ENCODE results near the gene ZNF160.
"Not testable (repeated sequence)": the region's sequence is repeated elsewhere in the genome, so short reads cannot be mapped to it uniquely, and the experiment has no call there.

ZNF160 gene

GRCh38 chr19:53103234-53104203 is at the start of gene ZNF160:
Gene ZNF160 (minus strand): TSS chr19:53103422. CDS start chr19:53086276, 17,146 bp downstream.
- Mint-ChIP-seq H3K4me1 (peaks cover 34% of the 10 kb centered on the region), H3K4me3 (peak within 1 kb of the TSS; percentile 81), H3K9me3 (no peaks in the 10 kb centered on the region), H3K27me3 (no peaks in the 10 kb centered on the region), H3K27ac (ENCODE audit: low read depth) (peak within 1 kb of the TSS; percentile 96), H3K36me3 (ENCODE audit: insufficient read depth) (peaks cover 18% of the 10 kb centered on the region)
- DNase-seq (ENCODE audit: low spot score in 2 of 2) (peak; percentile 98 to 99), ATAC-seq (replicated peaks; ENCODE audit: extremely low read depth, poor library complexity, severe bottlenecking) (peak; percentile 95)

DNA sequence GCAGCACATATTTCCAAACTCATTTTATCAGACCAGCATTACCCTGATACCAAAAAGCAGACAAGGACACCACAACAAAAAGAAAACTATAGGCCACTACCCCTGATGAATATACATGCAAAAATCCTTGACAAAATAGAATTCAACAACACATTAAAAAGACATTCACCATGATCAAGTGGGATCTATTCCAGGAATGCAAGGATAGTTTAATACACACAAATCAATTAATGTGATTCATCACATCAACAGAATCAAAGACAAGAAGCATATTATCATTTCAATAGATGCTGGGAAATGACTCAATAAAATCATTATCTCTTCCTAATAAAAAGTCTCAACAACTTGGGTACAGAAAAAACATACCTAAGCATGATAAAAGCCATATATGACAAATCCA is 44.4 kb upstream of the ZNF160 start:
- peaks cover 12% of the 10 kb centered on the region for H3K36me3 Mint-ChIP-seq (ENCODE audit: insufficient read depth)
- no peak for DNase-seq (ENCODE audit: low spot score in 2 of 2)
- peaks cover 23% of the 10 kb centered on the region for H3K9me3 Mint-ChIP-seq
- ATAC-seq (replicated peaks; ENCODE audit: extremely low read depth, poor library complexity, severe bottlenecking), result no peak
- no peaks in the 10 kb centered on the region for H3K4me1 Mint-ChIP-seq
- H3K27me3 Mint-ChIP-seq, result no peaks in the 10 kb centered on the region
- no peak overlapping the region for H3K27ac Mint-ChIP-seq (ENCODE audit: low read depth)
- no peak overlapping the region for H3K4me3 Mint-ChIP-seq

DNA sequence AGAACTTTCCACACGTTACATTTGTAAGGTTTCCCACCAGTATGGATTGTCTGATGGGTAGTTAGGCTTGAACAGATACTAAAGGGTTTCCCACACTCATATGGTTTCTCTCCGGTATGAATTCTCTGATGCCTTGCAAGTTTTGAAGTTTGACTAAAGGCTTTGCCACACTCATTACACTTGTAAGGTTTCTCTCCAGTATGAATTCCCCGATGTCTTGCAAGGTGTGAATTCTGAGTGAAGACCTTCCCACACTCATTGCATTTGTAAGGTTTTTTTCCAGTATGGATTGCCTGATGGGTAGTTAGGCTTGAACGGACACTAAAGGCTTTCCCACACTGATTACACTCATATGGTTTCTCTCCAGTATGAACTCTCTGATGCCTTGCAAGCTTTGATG is 37.1 kb upstream of the ZNF160 start:
- no peak overlapping the region for H3K27ac Mint-ChIP-seq (ENCODE audit: low read depth)
- no peak for ATAC-seq (replicated peaks; ENCODE audit: extremely low read depth, poor library complexity, severe bottlenecking)
- H3K9me3 Mint-ChIP-seq, result peaks cover 28% of the 10 kb centered on the region

GRCh38 chr19:53136432-53136831 is 33.2 kb upstream of the ZNF160 start:
- peaks cover 13% of the 10 kb centered on the region for H3K27me3 Mint-ChIP-seq

More for the DNA sequence above, 37.1 kb upstream of the ZNF160 start:
- Mint-ChIP-seq H3K27me3 (no peaks in the 10 kb centered on the region), H3K4me1 (no peaks in the 10 kb centered on the region), H3K36me3 (ENCODE audit: insufficient read depth) (peaks cover 7% of the 10 kb centered on the region), H3K4me3 (no peak overlapping the region)
- DNase-seq (ENCODE audit: low spot score in 2 of 2), result no peak

GRCh38 chr19:53132141-53132991 is 29.1 kb upstream of the ZNF160 start, which contains the start of gene ZNF415:
Gene ZNF415 (minus strand): TSS chr19:53132910. CDS start chr19:53122676, 10,234 bp downstream.
- ATAC-seq (replicated peaks; ENCODE audit: extremely low read depth, poor library complexity, severe bottlenecking), result no peak
- Mint-ChIP-seq H3K36me3 (ENCODE audit: insufficient read depth) (peaks cover 1% of the 10 kb centered on the region), H3K27ac (ENCODE audit: low read depth) (no peak within 1 kb of the TSS), H3K9me3 (peaks cover 14% of the 10 kb centered on the region), H3K4me3 (peak within 1 kb of the TSS; percentile 1), H3K4me1 (peaks cover 6% of the 10 kb centered on the region), H3K27me3 (peaks cover 18% of the 10 kb centered on the region)
- DNase-seq (ENCODE audit: low spot score in 2 of 2), result no peak

More at GRCh38 chr19:53136432-53136831, 33.2 kb upstream of the ZNF160 start:
- Mint-ChIP-seq H3K4me1 (peaks cover 6% of the 10 kb centered on the region), H3K9me3 (peaks cover 26% of the 10 kb centered on the region), H3K4me3 (no peak overlapping the region), H3K27ac (ENCODE audit: low read depth) (no peak overlapping the region), H3K36me3 (ENCODE audit: insufficient read depth) (peaks cover 1% of the 10 kb centered on the region)
- DNase-seq (ENCODE audit: low spot score in 2 of 2) (no peak), ATAC-seq (replicated peaks; ENCODE audit: extremely low read depth, poor library complexity, severe bottlenecking) (no peak)

- peaks cover 18% of the 10 kb centered on the region for H3K27me3 Mint-ChIP-seq
- ATAC-seq (replicated peaks; ENCODE audit: extremely low read depth, poor library complexity, severe bottlenecking) (no peak), DNase-seq (ENCODE audit: low spot score in 2 of 2) (no peak)
- peaks cover 1% of the 10 kb centered on the region for H3K36me3 Mint-ChIP-seq (ENCODE audit: insufficient read depth)
- H3K27ac Mint-ChIP-seq (ENCODE audit: low read depth), result no peak overlapping the region
- H3K4me3 Mint-ChIP-seq, result peak overlapping the region; percentile 1
- H3K9me3 Mint-ChIP-seq, result peaks cover 10% of the 10 kb centered on the region
- peaks cover 6% of the 10 kb centered on the region for H3K4me1 Mint-ChIP-seq
Observed at GRCh38 chr19:53131727-53132126, 28.5 kb upstream of the ZNF160 start.

GRCh38 chr19:53131085-53131590 is 27.9 kb upstream of the ZNF160 start:
- DNase-seq (ENCODE audit: low spot score in 2 of 2) (no peak), ATAC-seq (replicated peaks; ENCODE audit: extremely low read depth, poor library complexity, severe bottlenecking) (no peak)
- Mint-ChIP-seq H3K36me3 (ENCODE audit: insufficient read depth) (peaks cover 1% of the 10 kb centered on the region), H3K4me1 (peaks cover 6% of the 10 kb centered on the region), H3K9me3 (peaks cover 10% of the 10 kb centered on the region), H3K27me3 (peaks cover 18% of the 10 kb centered on the region), H3K27ac (ENCODE audit: low read depth) (no peak overlapping the region), H3K4me3 (no peak overlapping the region)

DNA sequence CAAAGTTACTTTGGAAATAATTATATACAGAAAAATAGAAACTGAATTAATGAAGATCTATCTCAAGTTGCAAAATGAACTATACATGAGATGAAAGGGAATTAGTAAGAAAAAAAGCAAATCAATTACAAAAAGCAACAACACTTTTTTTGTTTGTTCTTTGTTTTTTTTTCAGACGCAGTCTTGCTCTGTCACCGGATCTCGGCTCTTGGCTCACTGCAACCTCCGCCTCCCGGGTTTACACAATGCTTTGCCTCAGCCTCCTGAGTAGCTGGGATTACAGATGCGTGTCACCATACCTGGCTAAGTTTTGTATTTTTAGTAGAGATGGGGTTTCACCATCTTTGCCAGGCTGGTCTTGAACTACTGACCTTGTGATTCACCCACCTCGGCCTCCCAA is 27.3 kb upstream of the ZNF160 start:
- DNase-seq (ENCODE audit: low spot score in 2 of 2), result no peak
- Mint-ChIP-seq H3K27me3 (peaks cover 18% of the 10 kb centered on the region), H3K4me1 (peaks cover 6% of the 10 kb centered on the region), H3K36me3 (ENCODE audit: insufficient read depth) (peaks cover 1% of the 10 kb centered on the region), H3K4me3 (no peak overlapping the region), H3K9me3 (peaks cover 10% of the 10 kb centered on the region), H3K27ac (ENCODE audit: low read depth) (no peak overlapping the region)
- no peak for ATAC-seq (replicated peaks; ENCODE audit: extremely low read depth, poor library complexity, severe bottlenecking)

- not testable (repeated sequence) for H3K4me3 Mint-ChIP-seq; DNase-seq (ENCODE audit: low spot score in 2 of 2); H3K36me3 Mint-ChIP-seq (ENCODE audit: insufficient read depth); ATAC-seq (replicated peaks; ENCODE audit: extremely low read depth, poor library complexity, severe bottlenecking); H3K9me3 Mint-ChIP-seq; H3K4me1 Mint-ChIP-seq; H3K27ac Mint-ChIP-seq (ENCODE audit: low read depth)
- H3K27me3 Mint-ChIP-seq, result peaks cover 21% of the 10 kb centered on the region
Observed at GRCh38 chr19:53126733-53127526, 23.7 kb upstream of the ZNF160 start.

DNA sequence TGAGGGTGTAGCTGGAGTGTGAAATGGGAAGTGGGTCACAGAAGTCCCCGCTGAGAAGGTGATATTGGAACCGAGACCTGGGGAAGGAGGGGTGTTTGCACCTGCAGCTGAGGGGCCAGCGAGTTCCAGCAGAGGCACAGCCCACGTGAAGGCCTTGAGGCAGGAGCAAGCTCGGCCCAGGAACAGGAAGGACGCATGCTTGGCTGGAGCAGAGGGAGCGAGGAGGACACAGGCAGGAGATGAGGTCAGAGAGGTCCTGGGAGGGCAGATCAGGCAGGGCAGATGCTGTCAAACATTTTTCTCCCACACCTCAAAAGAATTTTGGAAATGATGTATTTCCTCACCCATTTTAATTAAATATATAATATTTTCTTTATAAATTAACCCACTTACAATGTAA is 20.2 kb upstream of the ZNF160 start:
- Mint-ChIP-seq H3K9me3 (peaks cover 3% of the 10 kb centered on the region), H3K4me3 (no peak overlapping the region), H3K4me1 (no peaks in the 10 kb centered on the region), H3K36me3 (ENCODE audit: insufficient read depth) (no peaks in the 10 kb centered on the region), H3K27ac (ENCODE audit: low read depth) (no peak overlapping the region), H3K27me3 (peaks cover 11% of the 10 kb centered on the region)
- no peak for ATAC-seq (replicated peaks; ENCODE audit: extremely low read depth, poor library complexity, severe bottlenecking)
- no peak for DNase-seq (ENCODE audit: low spot score in 2 of 2)

DNA sequence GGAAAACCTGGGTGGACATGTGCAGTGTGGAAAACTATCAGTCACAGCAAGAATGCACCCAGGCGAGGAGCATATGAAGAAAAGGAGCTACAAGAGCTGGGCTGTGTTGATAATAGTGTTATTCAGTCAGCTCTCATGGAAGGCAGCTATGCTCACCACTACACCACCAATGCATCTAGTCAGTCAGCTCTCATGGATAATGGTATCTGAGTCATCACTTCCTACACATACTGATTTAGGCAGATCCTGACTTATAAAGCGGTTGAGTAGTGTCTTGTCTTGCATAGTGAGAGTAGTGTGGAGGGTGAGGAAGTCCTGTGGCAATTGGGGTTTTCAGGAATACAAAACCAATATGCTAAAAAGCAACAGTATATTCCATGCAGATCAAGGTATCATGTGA is 9.1 kb upstream of the ZNF160 start:
- H3K36me3 Mint-ChIP-seq (ENCODE audit: insufficient read depth), result no peaks in the 10 kb centered on the region
- no peaks in the 10 kb centered on the region for H3K4me1 Mint-ChIP-seq
- H3K4me3 Mint-ChIP-seq, result no peak overlapping the region
- peaks cover 29% of the 10 kb centered on the region for H3K9me3 Mint-ChIP-seq
- peaks cover 34% of the 10 kb centered on the region for H3K27me3 Mint-ChIP-seq
- no peak overlapping the region for H3K27ac Mint-ChIP-seq (ENCODE audit: low read depth)
- DNase-seq (ENCODE audit: low spot score in 2 of 2), result no peak
- ATAC-seq (replicated peaks; ENCODE audit: extremely low read depth, poor library complexity, severe bottlenecking), result no peak

DNA sequence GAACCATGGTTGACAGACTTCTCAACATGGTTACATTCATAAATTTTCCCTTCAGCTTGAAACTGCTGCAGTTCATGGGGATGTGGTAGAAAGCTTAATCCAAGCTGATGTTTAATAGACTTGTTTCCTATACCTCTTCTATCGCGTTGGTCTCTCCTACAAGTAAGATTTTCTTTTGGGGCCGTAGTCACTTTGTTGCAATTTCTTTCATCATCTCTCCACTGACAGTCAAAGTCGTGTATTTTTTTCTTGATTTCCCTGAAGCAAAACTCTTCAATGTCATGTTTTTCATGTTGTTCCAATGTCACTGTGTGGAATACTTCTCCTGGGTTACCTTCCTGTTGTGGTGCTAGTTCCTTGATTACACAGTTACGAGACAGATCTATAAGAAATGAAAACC is 6.3 kb upstream of the ZNF160 start:
- peaks cover 12% of the 10 kb centered on the region for H3K9me3 Mint-ChIP-seq

More for the DNA sequence above, 6.3 kb upstream of the ZNF160 start:
- Mint-ChIP-seq H3K27me3 (peaks cover 34% of the 10 kb centered on the region), H3K36me3 (ENCODE audit: insufficient read depth) (no peaks in the 10 kb centered on the region), H3K27ac (ENCODE audit: low read depth) (no peak overlapping the region), H3K4me1 (no peaks in the 10 kb centered on the region), H3K4me3 (no peak overlapping the region)
- ATAC-seq (replicated peaks; ENCODE audit: extremely low read depth, poor library complexity, severe bottlenecking) (no peak), DNase-seq (ENCODE audit: low spot score in 2 of 2) (no peak)

Measured in central memory CD8-positive, alpha-beta T cell (primary cell).